BJ (cell line): ENCODE data around the gene HNRNPAB. TPM values are rescaled to one million over a fixed set of nuclear protein-coding genes. Genes with fewer than 3 reads are reported as not detected.

Experiments
- CTCF ChIA-PET: fragments of 350-600 bp; formaldehyde crosslinking; extraction: SDS; loops from one replicate; lab custom pipeline; 2021; ENCODE audit warnings: antibody characterized with exemption, inconsistent platforms; lab: Yijun Ruan, JAX
- POLR2A ChIA-PET: fragments of 300-600 bp; sonication (Branson Sonifier 250); formaldehyde crosslinking; extraction: SDS; loops from one replicate; lab custom pipeline; 2021; ENCODE audit warnings: antibody characterized with exemption; lab: Charles Lee
- DNase-seq: peaks from one replicate; pipeline ENCODE4 v3.0.0-alpha.2; 2011; ENCODE audit warnings: low read depth
- H3K27me3 ChIP-seq: 2 replicates; pipeline ENCODE4 v1.6.0; 2011; ENCODE audit warnings: low read length; ENCODE audit not compliant: control insufficient read depth, insufficient read depth
- H3K36me3 ChIP-seq: 2 replicates; pipeline ENCODE4 v1.5.1; 2011; ENCODE audit warnings: low read length; ENCODE audit not compliant: control insufficient read depth, insufficient read depth
- H3K4me3 ChIP-seq: 2 replicates; pipeline ENCODE4 v1.5.1; 2011; ENCODE audit warnings: low read depth, mild to moderate bottlenecking, control low read depth, low read length
- CTCF ChIP-seq: IDR thresholded peaks from 2 replicates; pipeline ENCODE4 v1.5.1; 2011; ENCODE audit warnings: low read depth, mild to moderate bottlenecking, control low read depth, inconsistent platforms, low read length, moderate library complexity; ENCODE audit not compliant: insufficient read depth
- polyA plus RNA-seq: library from polyadenylated mRNA; depleted of rRNA; stranded (reverse); fragments of >200 nt; gene quantifications from 2 replicates; pipeline ENCODE4 v1.2.3, GENCODE V29; 2011

The HNRNPAB gene
- polyA plus RNA-seq, 1 experiment = 59.3 TPM

DNA sequence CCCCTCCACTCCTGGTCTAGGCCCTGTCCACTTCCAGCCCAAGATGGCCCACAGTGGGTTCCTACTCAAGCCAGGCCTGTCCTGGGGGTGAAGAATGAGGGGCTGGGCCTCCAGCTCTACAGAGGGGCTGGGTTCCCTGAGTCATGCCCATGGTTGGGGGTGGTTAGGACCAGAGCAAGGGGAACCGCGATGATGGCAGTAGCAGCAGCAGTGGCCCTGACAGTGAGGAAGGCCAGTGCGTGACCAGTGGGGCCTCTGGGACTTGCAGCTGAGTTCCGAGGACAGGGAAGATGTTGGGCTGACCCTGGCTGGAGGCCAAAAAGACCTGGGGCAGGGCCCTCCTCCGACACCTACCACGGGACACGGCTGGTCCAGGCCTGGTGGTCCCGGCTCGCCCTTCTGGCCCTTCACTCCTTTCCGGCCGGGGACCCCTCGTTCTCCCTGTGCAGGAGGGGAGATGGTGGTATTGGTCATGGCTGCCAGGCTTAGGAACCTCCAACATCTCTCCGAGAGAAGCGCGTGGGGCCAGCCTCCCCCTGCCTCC is 37.4 kb downstream of the HNRNPAB start:
- ChIA-PET POLR2A (no interaction called here), CTCF (no interaction called here)
- no peak for DNase-seq
- H3K36me3 ChIP-seq = no peaks in the 10 kb centered on the region
- no peaks in the 10 kb centered on the region for H3K27me3 ChIP-seq
- TF ChIP-seq CTCF = no peak
- no peak overlapping the region for H3K4me3 ChIP-seq

DNA sequence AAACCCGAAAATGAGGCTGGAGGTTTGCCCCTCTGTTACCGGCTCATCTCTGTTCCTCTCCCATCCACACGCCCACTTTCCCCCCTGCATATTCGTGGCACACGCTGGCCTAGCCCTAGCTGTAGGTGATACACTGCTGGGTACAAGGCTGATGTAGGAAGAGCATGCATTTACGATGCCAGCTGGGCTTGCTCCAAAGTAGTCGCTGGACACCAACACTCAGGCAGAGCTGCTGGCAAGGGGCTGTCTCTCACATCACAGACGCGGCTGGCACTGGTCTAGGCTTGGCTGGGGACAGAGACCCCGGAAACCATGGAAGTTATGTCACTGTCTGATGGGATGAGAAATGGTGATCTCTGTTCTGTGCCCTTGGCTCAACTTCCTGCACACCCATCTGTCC is 38.1 kb downstream of the HNRNPAB start:
- ChIA-PET POLR2A (no interaction called here), CTCF (no interaction called here)
- TF ChIP-seq CTCF = no peak
- no peaks in the 10 kb centered on the region for H3K27me3 ChIP-seq
- no peaks in the 10 kb centered on the region for H3K36me3 ChIP-seq
- H3K4me3 ChIP-seq = no peak overlapping the region
- DNase-seq = no peak

DNA sequence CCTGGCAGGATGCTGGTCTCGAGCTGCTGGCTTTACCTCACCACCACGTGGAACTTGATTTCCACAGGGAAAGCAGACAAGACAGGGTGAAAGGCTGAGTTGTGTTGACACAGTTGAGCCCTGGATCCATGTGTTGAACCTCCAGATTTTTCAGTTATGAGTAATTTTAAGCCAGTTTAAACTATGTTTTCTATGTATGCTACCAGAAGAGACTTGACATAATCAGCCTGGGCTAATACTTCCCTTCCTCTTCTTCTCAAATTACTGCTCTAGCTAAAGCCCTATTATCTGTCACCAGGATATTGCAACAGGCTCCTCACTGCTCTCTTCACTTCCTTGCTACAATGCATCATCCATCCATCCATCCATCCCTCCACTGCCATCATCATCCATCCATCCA is 40.2 kb downstream of the HNRNPAB start:
- ChIA-PET CTCF (interaction anchor here (0.5 to 2.1 kb wide), 2 partner anchors 10 to 35 kb away, joined by 3 to 6 read pairs; no protein-coding TSS in a partner anchor), POLR2A (no interaction called here)
- DNase-seq = no peak

GRCh38 chr5:178245389-178245788 is 41.1 kb downstream of the HNRNPAB start:
- no peak for DNase-seq
- ChIA-PET CTCF (no interaction called here), POLR2A (no interaction called here)
- H3K4me3 ChIP-seq = no peak overlapping the region
- no peaks in the 10 kb centered on the region for H3K27me3 ChIP-seq
- no peaks in the 10 kb centered on the region for H3K36me3 ChIP-seq
- no peak for TF ChIP-seq CTCF

More for the DNA sequence above, 40.2 kb downstream of the HNRNPAB start:
- TF ChIP-seq CTCF = no peak
- Histone ChIP-seq H3K27me3 (no peaks in the 10 kb centered on the region), H3K36me3 (no peaks in the 10 kb centered on the region), H3K4me3 (no peak overlapping the region)

GRCh38 chr5:178246624-178247279 is 42.4 kb downstream of the HNRNPAB start:
- H3K4me3 ChIP-seq = no peak overlapping the region
- CTCF ChIA-PET = no interaction called here
- no peak for TF ChIP-seq CTCF
- H3K27me3 ChIP-seq = no peaks in the 10 kb centered on the region
- no peaks in the 10 kb centered on the region for H3K36me3 ChIP-seq
- no peak for DNase-seq
- POLR2A ChIA-PET = no interaction called here
